ENCODE measurements around the gene LIN7A. TPM values are rescaled to one million over a fixed set of nuclear protein-coding genes. Genes with fewer than 3 reads are reported as not detected.

The LIN7A gene
- total and polyA plus RNA-seq, 12 donors, result 0.35 to 6.0 (median 2.7) TPM

GRCh38 chr12:80805106-80805505 is 132.6 kb downstream of the LIN7A start:
- 84 to 95% (median 90%) methylated on average over 4 of the region's 4 CpGs for WGBS, 4 donors
- no peak for DNase-seq
- Histone ChIP-seq H3K4me1 (replicated peaks in 1 of 2) (no peaks in the 10 kb centered on the region), H3K36me3 (replicated peaks in 1 of 2) (no peaks in the 10 kb centered on the region), H3K9me3 (replicated peaks in 1 of 3) (no peaks in the 10 kb centered on the region), H3K4me3 (no peak overlapping the region), H3K27ac (no peak overlapping the region), H3K27me3 (no peaks in the 10 kb centered on the region)
- TF ChIP-seq POLR2A (IDR thresholded peaks at IDR 0.05) (no peak), CTCF (IDR thresholded peaks at IDR 0.05) (no peak)
- intact Hi-C loops (cut with DNase I), result no loop called here

DNA sequence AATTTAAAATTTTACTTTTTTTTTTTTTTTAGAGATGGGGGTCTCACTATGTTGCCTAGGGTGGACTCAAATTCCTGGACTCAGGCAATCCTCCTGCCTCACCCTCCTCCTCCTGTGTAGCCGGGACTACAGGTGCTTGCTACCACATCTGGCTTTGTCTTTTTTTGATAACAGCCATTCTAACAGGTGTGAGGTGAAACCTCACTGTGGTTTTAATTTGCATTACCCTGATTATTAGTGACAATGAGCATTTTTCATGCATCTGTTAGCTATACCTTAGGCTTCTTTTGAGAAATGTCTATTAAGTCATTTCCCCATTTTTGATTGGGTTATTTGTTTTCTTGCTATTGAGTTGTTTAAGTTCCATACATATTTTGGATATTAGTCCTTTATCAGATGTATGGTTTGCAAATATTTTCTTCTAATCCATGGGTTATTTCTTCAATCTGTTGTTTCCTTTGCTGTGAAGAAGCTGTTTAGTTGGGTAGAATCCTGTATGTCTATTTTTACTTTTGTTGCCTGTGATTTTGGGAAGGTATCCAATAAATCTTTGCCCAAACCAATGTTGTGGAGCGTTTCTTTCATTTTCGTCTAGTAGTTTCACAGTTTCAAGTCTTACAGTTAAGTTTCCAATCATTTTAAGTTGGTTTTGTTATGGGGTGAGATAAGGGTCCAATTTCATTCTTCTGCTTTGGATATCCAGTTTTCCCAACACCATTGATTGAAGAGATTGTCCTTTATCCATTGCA is 134.9 kb downstream of the LIN7A start:
- Histone ChIP-seq H3K27me3 (no peaks in the 10 kb centered on the region), H3K36me3 (replicated peaks in 1 of 2) (no peaks in the 10 kb centered on the region), H3K4me3 (no peak overlapping the region), H3K9me3 (replicated peaks in 1 of 3) (no peaks in the 10 kb centered on the region), H3K4me1 (replicated peaks in 1 of 2) (no peaks in the 10 kb centered on the region), H3K27ac (no peak overlapping the region)
- no peak for DNase-seq
- TF ChIP-seq POLR2A (IDR thresholded peaks at IDR 0.05) (no peak), CTCF (IDR thresholded peaks at IDR 0.05) (no peak)
- intact Hi-C loops (cut with DNase I), result no loop called here
- WGBS, 4 donors, result 68 to 81% (median 78%) methylated on average over 3 of the region's 3 CpGs

DNA sequence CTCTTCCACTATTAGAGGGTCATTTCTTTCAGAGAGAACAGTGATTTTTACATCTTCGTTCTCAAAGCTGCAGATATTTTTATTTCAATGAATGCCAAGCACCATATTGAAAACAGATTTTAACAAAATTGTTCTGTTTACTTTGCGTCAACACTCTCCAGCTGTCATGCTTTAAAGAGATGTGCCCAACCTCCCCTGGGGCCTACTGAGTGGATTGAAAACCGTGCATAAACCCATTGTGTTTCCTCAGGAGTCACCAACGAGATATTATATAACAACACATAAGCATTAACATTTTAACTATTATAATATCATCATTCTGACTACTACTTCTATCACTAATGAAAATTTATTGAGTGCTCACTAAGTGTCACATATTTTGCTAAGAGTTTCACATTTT is 139.5 kb downstream of the LIN7A start:
- Histone ChIP-seq H3K27me3 (no peaks in the 10 kb centered on the region), H3K27ac (no peak overlapping the region), H3K4me1 (replicated peaks in 1 of 2) (no peaks in the 10 kb centered on the region), H3K4me3 (no peak overlapping the region), H3K36me3 (replicated peaks in 1 of 2) (no peaks in the 10 kb centered on the region), H3K9me3 (replicated peaks in 1 of 3) (no peaks in the 10 kb centered on the region)
- DNase-seq, result no peak
- intact Hi-C loops (cut with DNase I), result no loop called here
- WGBS, 4 donors, result 61 to 76% (median 68%) methylated on average over 4 of the region's 4 CpGs
- TF ChIP-seq POLR2A (IDR thresholded peaks at IDR 0.05) (no peak), CTCF (IDR thresholded peaks at IDR 0.05) (no peak)

DNA sequence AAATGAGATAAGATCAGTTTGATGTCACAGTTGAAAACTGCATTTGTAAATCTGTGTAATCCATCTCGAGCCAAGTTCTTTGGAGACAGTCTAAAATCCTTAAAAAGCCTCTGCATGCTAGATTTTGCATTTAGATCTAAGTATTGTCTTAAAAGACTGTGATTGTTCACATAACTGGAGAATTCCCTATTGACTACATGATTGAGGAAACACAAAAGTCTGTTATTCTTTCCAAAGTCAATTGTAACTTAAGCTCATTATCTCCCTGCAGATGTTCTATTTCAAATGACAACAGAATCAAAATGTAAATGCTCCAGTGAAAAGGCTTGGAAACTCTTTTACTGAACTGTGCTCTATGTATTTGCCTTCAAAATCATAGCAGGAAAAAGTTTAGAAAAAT is 143.2 kb downstream of the LIN7A start:
- Histone ChIP-seq H3K4me3 (no peak overlapping the region), H3K4me1 (replicated peaks in 1 of 2) (no peaks in the 10 kb centered on the region), H3K27ac (no peak overlapping the region), H3K36me3 (replicated peaks in 1 of 2) (no peaks in the 10 kb centered on the region), H3K9me3 (replicated peaks in 1 of 3) (no peaks in the 10 kb centered on the region), H3K27me3 (no peaks in the 10 kb centered on the region)
- intact Hi-C loops (cut with DNase I), result no loop called here
- 29 to 54% (median 35%) methylated on average over 1 of the region's 1 CpG for WGBS, 4 donors
- TF ChIP-seq CTCF (IDR thresholded peaks at IDR 0.05) (no peak), POLR2A (IDR thresholded peaks at IDR 0.05) (no peak)
- no peak for DNase-seq

Measured in adrenal gland (tissue), 12 donors.